Esophagus squamous epithelium (tissue), 5 donors: Measurements from ENCODE around the gene INHBC. TPM values are rescaled to one million over a fixed set of nuclear protein-coding genes. Genes with fewer than 3 reads are reported as not detected.
"Not testable (repeated sequence)": the region's sequence is repeated elsewhere in the genome, so short reads cannot be mapped to it uniquely, and the experiment has no call there.

Source experiments
- DNase-seq: peaks from one replicate; lab custom pipeline; 2025; lab: John Stamatoyannopoulos, UW
- H3K27ac ChIP-seq, 4 donors: fragments of 200-600 bp; sonication (generic); one replicate each; pipeline ENCODE4 v1.5.1; 2016 to 2019; ENCODE audit warnings: mild to moderate bottlenecking in 1 of 4
- H3K27me3 ChIP-seq, 4 donors: fragments of 200-600 bp; sonication (generic); 1 replicate in 3 of 4; 2 replicates in 1 of 4; pipeline versions ENCODE4 v1.5.1 to v1.6.0; 2017 to 2021; ENCODE audit warnings: antibody characterized with exemption in 1 of 4
- H3K36me3 ChIP-seq, 3 donors: fragments of 200-600 bp; sonication (generic); one replicate each; pipeline ENCODE4 v1.5.1; 2016 to 2019
- H3K4me1 ChIP-seq, 3 donors: fragments of 200-600 bp; sonication (generic); one replicate each; pipeline ENCODE4 v1.5.1; 2017 to 2019
- H3K4me3 ChIP-seq, 4 donors: fragments of 200-600 bp; sonication (generic); 1 replicate in 3 of 4; 2 replicates in 1 of 4; pipeline ENCODE4 v1.5.1; 2016 to 2019; ENCODE audit warnings: mild to moderate bottlenecking in 2 of 4, moderate library complexity in 1 of 4
- H3K9me3 ChIP-seq, 3 donors: fragments of 200-600 bp; sonication (generic); one replicate each; pipeline ENCODE4 v1.5.1; 2016 to 2019
- CTCF ChIP-seq, 6 experiments: fragments of 450-650 bp in 4 of 6; fragments of 200-600 bp in 2 of 6; sonication (generic) in 2 of 6; IDR thresholded peaks; one replicate each; pipeline ENCODE4 v1.5.1; 2016 to 2019; ENCODE audit warnings: antibody characterized with exemption in 6 of 6, mild to moderate bottlenecking in 4 of 6, moderate library complexity in 4 of 6
- POLR2A ChIP-seq, 4 donors: fragments of 450-650 bp; IDR thresholded peaks; one replicate each; pipeline ENCODE4 v1.6.1; 2017; ENCODE audit warnings: antibody characterized with exemption in 4 of 4, mild to moderate bottlenecking in 4 of 4, moderate library complexity in 3 of 4
- WGBS, 2 donors: methylation state at CpG; one replicate each; pipeline ENCODE4 v1.1.5; 2018; 5-methylcytosine and 5-hydroxymethylcytosine counted together
- intact Hi-C: fragments of 100-400 bp; cut with DNase I; formaldehyde crosslinking; loops from one replicate; pipeline ENCODE4 v1.15.0; 2022
- total RNA-seq, 4 donors: library from RNA; depleted of rRNA; stranded (reverse); fragments of >200 nt; gene quantifications; one replicate each; pipeline ENCODE4 v1.1.0, GENCODE V29; 2016
- donor health status: DM: yes; HTN: yes; CAD: no.

INHBC gene
- total RNA-seq, 4 donors from 2014 or later, result not detected

GRCh38 chr12:57404966-57405640 is 29.5 kb upstream of the INHBC start:
- intact Hi-C loops, result no loop called here
- Histone ChIP-seq H3K4me1 (no peaks in the 10 kb centered on the region), H3K36me3 (peaks cover 0 to 5% (median 0%) of the 10 kb centered on the region in 3 donors), H3K9me3 (no peaks in the 10 kb centered on the region), H3K27me3 (no peaks in the 10 kb centered on the region), H3K27ac (no peak overlapping the region), H3K4me3 (no peak overlapping the region)
- no peak for DNase-seq
- 91% methylated on average over 5 of the region's 5 CpGs for WGBS, 2 donors
- no peak for TF ChIP-seq POLR2A (IDR thresholded peaks at IDR 0.05)
- TF ChIP-seq CTCF (IDR thresholded peaks at IDR 0.05), result no peak

- H3K4me3 ChIP-seq, result no peak overlapping the region
These were observed 24.1 kb upstream of the INHBC start for GRCh38 chr12:57410534-57410933.

GRCh38 chr12:57414160-57414559 is 20.4 kb upstream of the INHBC start:
- H3K27me3 ChIP-seq, intact Hi-C loops, H3K27ac ChIP-seq, H3K9me3 ChIP-seq, DNase-seq, H3K4me3 ChIP-seq, H3K36me3 ChIP-seq: not testable (repeated sequence)
- 87% methylated on average over 5 of the region's 6 CpGs for WGBS, 2 donors
- H3K4me1 ChIP-seq, result peaks cover 0 to 11% (median 0%) of the 10 kb centered on the region in 3 donors

More at GRCh38 chr12:57410534-57410933, 24.1 kb upstream of the INHBC start:
- Histone ChIP-seq H3K27ac (no peak overlapping the region), H3K36me3 (peaks cover 0 to 5% (median 0%) of the 10 kb centered on the region in 3 donors), H3K9me3 (no peaks in the 10 kb centered on the region), H3K27me3 (no peaks in the 10 kb centered on the region), H3K4me1 (no peaks in the 10 kb centered on the region)
- no peak for DNase-seq
- intact Hi-C loops, result no loop called here
- WGBS, 2 donors, result 90 to 92% methylated on average over 4 of the region's 4 CpGs
- TF ChIP-seq POLR2A (IDR thresholded peaks at IDR 0.05) (no peak), CTCF (IDR thresholded peaks at IDR 0.05) (no peak)

- peaks cover 0 to 11% (median 0%) of the 10 kb centered on the region in 3 donors for H3K4me1 ChIP-seq
- no peak overlapping the region for H3K27ac ChIP-seq
- 85 to 89% methylated on average over 2 of the region's 2 CpGs for WGBS, 2 donors
- no peak for TF ChIP-seq POLR2A (IDR thresholded peaks at IDR 0.05)
- TF ChIP-seq CTCF (IDR thresholded peaks at IDR 0.05), result no peak
- no peak overlapping the region for H3K4me3 ChIP-seq
- intact Hi-C loops, result no loop called here
- DNase-seq, result no peak
- no peaks in the 10 kb centered on the region for H3K9me3 ChIP-seq
- H3K36me3 ChIP-seq, result no peaks in the 10 kb centered on the region
- no peaks in the 10 kb centered on the region for H3K27me3 ChIP-seq
These were observed 19.5 kb upstream of the INHBC start for GRCh38 chr12:57415088-57415487.

GRCh38 chr12:57416039-57416996 is 18.3 kb upstream of the INHBC start:
- TF ChIP-seq POLR2A (IDR thresholded peaks at IDR 0.05), result no peak
- no peak for TF ChIP-seq CTCF (IDR thresholded peaks at IDR 0.05)
- Histone ChIP-seq H3K4me3 (no peak overlapping the region), H3K27ac (no peak overlapping the region), H3K36me3 (peaks cover 0 to 9% (median 0%) of the 10 kb centered on the region in 3 donors), H3K4me1 (peaks cover 0 to 11% (median 0%) of the 10 kb centered on the region in 3 donors), H3K9me3 (no peaks in the 10 kb centered on the region), H3K27me3 (no peaks in the 10 kb centered on the region)
- intact Hi-C loops, result no loop called here
- DNase-seq, result no peak
- 83 to 85% methylated on average over 7 to 8 of the region's 8 CpGs for WGBS, 2 donors
